Prostate gland (tissue), 2 donors: ENCODE results near the gene ABCA1.

Experiments used
- POLR2A ChIP-seq: fragments of 450-650 bp; IDR thresholded peaks from one replicate; pipeline ENCODE4 v1.6.1; 2016; ENCODE audit warnings: antibody characterized with exemption, mild to moderate bottlenecking
- POLR2AphosphoS5 ChIP-seq: sonication (generic); formaldehyde crosslinking; IDR thresholded peaks from one replicate; pipeline ENCODE4 v1.6.1; 2017; ENCODE audit warnings: antibody characterized with exemption
- TF ChIP-seq, protein P1 (sequence below), 4 experiments: fragments of 200-600 bp in 2 of 4; fragments of 450-650 bp in 2 of 4; sonication (generic) in 2 of 4; IDR thresholded peaks; 1 replicate in 3 of 4; 2 replicates in 1 of 4; pipeline ENCODE4 v1.5.1; 2016 to 2019; ENCODE audit warnings: antibody characterized with exemption in 4 of 4, mild to moderate bottlenecking in 2 of 4, moderate library complexity in 2 of 4

DNA sequence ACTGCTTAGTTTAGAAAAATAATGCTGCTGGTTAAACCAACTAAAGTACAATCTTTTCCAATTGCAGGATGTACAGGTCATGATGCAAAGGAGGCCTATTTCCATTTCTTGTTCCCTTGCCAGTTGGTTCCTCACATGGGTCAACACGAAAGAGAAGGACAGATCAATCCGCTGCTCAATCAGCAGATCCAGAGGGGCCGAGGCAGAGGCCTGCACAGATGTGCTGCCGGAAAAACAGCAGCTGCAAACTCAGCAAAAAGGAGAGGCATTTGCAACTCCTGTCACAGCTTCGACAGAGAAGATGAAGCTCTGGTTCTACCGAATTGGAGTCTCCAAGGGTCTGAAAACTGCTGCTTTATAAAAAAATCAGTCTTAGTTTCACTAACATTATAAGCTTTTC lies 94.3 kb downstream of the ABCA1 start:
- TF ChIP-seq, protein P1, sequence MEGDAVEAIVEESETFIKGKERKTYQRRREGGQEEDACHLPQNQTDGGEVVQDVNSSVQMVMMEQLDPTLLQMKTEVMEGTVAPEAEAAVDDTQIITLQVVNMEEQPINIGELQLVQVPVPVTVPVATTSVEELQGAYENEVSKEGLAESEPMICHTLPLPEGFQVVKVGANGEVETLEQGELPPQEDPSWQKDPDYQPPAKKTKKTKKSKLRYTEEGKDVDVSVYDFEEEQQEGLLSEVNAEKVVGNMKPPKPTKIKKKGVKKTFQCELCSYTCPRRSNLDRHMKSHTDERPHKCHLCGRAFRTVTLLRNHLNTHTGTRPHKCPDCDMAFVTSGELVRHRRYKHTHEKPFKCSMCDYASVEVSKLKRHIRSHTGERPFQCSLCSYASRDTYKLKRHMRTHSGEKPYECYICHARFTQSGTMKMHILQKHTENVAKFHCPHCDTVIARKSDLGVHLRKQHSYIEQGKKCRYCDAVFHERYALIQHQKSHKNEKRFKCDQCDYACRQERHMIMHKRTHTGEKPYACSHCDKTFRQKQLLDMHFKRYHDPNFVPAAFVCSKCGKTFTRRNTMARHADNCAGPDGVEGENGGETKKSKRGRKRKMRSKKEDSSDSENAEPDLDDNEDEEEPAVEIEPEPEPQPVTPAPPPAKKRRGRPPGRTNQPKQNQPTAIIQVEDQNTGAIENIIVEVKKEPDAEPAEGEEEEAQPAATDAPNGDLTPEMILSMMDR (IDR thresholded peaks at IDR 0.05): no peak
- TF ChIP-seq POLR2A: no peak
- no peak for TF ChIP-seq POLR2AphosphoS5
